Measurements from ENCODE around the gene EIF4A2.
"Not testable (repeated sequence)": the region's sequence is repeated elsewhere in the genome, so short reads cannot be mapped to it uniquely, and the experiment has no call there.

Gene EIF4A2

DNA sequence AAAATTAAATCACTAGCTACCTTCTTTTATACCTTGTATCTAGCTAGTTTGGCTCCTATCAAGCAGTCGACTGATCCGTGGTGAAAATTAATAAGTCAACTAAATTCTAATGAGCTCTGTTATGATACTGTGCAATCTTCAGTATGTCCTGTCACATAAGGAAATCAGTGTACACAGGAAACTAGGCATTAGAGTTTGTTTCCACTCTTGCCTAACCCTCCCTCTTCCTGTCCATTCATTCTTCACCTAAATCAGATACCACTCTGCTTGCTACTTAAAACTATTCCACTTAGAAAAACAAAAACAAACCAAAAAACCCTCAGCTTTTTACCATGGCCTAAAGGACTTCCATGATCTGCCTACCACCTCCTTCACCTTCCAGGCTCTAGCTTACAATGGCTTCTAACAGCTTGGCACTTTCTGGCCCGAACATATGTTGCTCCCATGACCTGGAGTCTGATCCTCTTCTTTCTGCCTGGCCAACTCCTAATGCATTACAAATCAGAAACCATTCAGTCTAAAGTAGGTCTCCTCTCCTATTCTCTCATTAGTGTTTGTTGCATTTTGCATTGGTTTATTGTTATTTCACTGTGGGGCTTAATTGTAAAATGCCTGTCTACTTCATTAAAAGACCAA lies 15.0 kb downstream of the EIF4A2 start:
- TF ChIP-seq, protein P1, sequence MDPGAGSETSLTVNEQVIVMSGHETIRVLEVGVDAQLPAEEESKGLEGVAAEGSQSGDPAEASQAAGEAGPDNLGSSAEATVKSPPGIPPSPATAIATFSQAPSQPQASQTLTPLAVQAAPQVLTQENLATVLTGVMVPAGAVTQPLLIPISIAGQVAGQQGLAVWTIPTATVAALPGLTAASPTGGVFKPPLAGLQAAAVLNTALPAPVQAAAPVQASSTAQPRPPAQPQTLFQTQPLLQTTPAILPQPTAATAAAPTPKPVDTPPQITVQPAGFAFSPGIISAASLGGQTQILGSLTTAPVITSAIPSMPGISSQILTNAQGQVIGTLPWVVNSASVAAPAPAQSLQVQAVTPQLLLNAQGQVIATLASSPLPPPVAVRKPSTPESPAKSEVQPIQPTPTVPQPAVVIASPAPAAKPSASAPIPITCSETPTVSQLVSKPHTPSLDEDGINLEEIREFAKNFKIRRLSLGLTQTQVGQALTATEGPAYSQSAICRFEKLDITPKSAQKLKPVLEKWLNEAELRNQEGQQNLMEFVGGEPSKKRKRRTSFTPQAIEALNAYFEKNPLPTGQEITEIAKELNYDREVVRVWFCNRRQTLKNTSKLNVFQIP (CRISPR knock-in tag; IDR thresholded peaks at IDR 0.05; ENCODE audit: borderline replicate concordance, low read depth): no peak
- TF ChIP-seq TOX (CRISPR knock-in tag; IDR thresholded peaks at IDR 0.05; ENCODE audit: borderline replicate concordance): no peak
- no peak for TF ChIP-seq ZC3H10 (CRISPR knock-in tag; IDR thresholded peaks at IDR 0.05)
- no peak for TF ChIP-seq ZFP30 (CRISPR knock-in tag; IDR thresholded peaks at IDR 0.05)
- TF ChIP-seq ZNF70 (CRISPR knock-in tag; IDR thresholded peaks at IDR 0.05): no peak
- TF ChIP-seq, protein P2, sequence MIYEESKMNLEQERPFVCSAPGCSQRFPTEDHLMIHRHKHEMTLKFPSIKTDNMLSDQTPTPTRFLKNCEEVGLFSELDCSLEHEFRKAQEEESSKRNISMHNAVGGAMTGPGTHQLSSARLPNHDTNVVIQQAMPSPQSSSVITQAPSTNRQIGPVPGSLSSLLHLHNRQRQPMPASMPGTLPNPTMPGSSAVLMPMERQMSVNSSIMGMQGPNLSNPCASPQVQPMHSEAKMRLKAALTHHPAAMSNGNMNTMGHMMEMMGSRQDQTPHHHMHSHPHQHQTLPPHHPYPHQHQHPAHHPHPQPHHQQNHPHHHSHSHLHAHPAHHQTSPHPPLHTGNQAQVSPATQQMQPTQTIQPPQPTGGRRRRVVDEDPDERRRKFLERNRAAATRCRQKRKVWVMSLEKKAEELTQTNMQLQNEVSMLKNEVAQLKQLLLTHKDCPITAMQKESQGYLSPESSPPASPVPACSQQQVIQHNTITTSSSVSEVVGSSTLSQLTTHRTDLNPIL (CRISPR knock-in tag; IDR thresholded peaks at IDR 0.05; ENCODE audit: low read depth): no peak
- TF ChIP-seq, protein P3, sequence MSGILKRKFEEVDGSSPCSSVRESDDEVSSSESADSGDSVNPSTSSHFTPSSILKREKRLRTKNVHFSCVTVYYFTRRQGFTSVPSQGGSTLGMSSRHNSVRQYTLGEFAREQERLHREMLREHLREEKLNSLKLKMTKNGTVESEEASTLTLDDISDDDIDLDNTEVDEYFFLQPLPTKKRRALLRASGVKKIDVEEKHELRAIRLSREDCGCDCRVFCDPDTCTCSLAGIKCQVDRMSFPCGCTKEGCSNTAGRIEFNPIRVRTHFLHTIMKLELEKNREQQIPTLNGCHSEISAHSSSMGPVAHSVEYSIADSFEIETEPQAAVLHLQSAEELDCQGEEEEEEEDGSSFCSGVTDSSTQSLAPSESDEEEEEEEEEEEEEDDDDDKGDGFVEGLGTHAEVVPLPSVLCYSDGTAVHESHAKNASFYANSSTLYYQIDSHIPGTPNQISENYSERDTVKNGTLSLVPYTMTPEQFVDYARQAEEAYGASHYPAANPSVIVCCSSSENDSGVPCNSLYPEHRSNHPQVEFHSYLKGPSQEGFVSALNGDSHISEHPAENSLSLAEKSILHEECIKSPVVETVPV (CRISPR knock-in tag; IDR thresholded peaks at IDR 0.05): no peak
- ATAC-seq: no peak

DNA sequence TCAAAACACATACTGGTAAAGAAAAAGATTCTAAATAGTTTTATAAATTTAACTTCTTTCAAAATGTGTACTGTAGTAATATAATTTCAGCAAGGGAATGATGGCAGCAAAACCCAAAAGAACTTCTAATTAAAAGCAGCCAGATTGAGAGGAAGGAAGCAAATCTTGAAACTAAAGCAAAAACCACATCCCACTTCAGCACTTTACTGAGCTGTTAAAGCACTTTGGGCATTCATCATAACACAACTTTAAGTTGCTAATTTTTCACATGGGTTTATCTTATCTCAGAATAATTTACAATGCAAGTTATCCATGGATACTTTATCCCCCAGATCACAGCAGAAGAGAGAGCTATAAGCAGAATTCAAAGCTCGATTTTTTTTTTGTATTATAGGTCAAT lies 16.9 kb downstream of the EIF4A2 start:
- TF ChIP-seq ISL1 (CRISPR knock-in tag; IDR thresholded peaks at IDR 0.05) (no peak), ZNF70 (CRISPR knock-in tag; IDR thresholded peaks at IDR 0.05) (no peak), ZFP3 (CRISPR knock-in tag; IDR thresholded peaks at IDR 0.05) (no peak), BACH2 (CRISPR knock-in tag; IDR thresholded peaks at IDR 0.05; ENCODE audit: borderline replicate concordance) (no peak)
- TF ChIP-seq, protein P4, sequence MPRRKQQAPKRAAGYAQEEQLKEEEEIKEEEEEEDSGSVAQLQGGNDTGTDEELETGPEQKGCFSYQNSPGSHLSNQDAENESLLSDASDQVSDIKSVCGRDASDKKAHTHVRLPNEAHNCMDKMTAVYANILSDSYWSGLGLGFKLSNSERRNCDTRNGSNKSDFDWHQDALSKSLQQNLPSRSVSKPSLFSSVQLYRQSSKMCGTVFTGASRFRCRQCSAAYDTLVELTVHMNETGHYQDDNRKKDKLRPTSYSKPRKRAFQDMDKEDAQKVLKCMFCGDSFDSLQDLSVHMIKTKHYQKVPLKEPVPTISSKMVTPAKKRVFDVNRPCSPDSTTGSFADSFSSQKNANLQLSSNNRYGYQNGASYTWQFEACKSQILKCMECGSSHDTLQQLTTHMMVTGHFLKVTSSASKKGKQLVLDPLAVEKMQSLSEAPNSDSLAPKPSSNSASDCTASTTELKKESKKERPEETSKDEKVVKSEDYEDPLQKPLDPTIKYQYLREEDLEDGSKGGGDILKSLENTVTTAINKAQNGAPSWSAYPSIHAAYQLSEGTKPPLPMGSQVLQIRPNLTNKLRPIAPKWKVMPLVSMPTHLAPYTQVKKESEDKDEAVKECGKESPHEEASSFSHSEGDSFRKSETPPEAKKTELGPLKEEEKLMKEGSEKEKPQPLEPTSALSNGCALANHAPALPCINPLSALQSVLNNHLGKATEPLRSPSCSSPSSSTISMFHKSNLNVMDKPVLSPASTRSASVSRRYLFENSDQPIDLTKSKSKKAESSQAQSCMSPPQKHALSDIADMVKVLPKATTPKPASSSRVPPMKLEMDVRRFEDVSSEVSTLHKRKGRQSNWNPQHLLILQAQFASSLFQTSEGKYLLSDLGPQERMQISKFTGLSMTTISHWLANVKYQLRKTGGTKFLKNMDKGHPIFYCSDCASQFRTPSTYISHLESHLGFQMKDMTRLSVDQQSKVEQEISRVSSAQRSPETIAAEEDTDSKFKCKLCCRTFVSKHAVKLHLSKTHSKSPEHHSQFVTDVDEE (CRISPR knock-in tag; IDR thresholded peaks at IDR 0.05): no peak
- ATAC-seq: no peak

DNA sequence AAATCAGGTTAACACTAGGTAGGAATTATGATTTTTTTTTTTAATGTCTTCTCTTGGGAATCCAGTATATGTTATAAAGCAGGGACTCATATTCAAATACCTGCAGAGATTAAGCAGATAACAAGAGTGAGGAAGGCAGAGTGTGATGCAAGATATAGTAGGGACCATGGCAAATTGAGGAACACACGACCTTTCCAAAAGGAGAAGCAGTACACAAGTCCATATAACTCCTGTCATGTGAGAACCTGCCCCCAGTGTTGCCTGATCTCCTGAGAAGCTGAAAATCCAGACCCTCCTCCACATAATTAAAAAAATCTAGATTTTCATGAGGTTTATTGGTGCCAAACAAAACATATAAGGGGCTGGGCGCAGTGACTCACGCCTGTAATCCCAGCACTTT lies 19.3 kb downstream of the EIF4A2 start:
- TF ChIP-seq OSR1 (CRISPR knock-in tag; IDR thresholded peaks at IDR 0.05) (no peak), TCF4 (CRISPR knock-in tag; IDR thresholded peaks at IDR 0.05; ENCODE audit: borderline replicate concordance) (no peak), ESRRG (CRISPR knock-in tag; IDR thresholded peaks at IDR 0.05) (no peak), GLIS3 (CRISPR knock-in tag; IDR thresholded peaks at IDR 0.05) (no peak), ZNF565 (CRISPR knock-in tag; conservative IDR thresholded peaks at IDR 0.05; ENCODE audit: low read depth) (no peak), ZFP3 (CRISPR knock-in tag; IDR thresholded peaks at IDR 0.05) (no peak), TOX (CRISPR knock-in tag; IDR thresholded peaks at IDR 0.05; ENCODE audit: borderline replicate concordance) (no peak), PPARA (CRISPR knock-in tag; IDR thresholded peaks at IDR 0.05; ENCODE audit: borderline replicate concordance) (no peak), ISL1 (CRISPR knock-in tag; IDR thresholded peaks at IDR 0.05) (no peak), ZC3H10 (CRISPR knock-in tag; IDR thresholded peaks at IDR 0.05) (no peak), ZNF70 (CRISPR knock-in tag; IDR thresholded peaks at IDR 0.05) (no peak), ZNF8 (CRISPR knock-in tag; IDR thresholded peaks at IDR 0.05) (no peak)
- TF ChIP-seq, protein P3 (CRISPR knock-in tag; IDR thresholded peaks at IDR 0.05): no peak
- ATAC-seq: no peak

DNA sequence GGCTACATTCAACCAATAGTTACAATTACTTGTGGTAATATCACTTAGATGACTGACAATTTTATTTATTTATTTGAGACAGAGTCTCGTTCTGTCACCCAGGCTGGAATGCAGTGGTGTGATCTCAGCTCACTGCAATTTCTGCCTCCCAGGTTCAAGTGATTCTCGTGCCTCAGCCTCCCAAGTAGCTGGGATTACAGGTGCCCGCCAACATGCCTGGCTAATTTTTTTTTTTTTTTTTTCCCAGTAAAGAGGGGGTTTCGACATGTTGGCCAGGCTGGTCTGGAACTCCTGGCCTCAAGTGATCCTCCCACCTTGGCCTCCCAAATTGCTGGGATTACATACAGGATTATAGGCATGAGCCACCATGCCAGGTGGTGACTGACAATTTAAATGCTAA lies 20.1 kb downstream of the EIF4A2 start:
- not testable (repeated sequence) for ATAC-seq

Data from SK-N-SH treated with all-trans-retinoic acid at 6 μM for 48 hours (cell line).